Body of pancreas (tissue), 4 donors: ENCODE measurements around the gene GATA2.

Source experiments
- CTCF ChIP-seq, 7 experiments: fragments of 450-650 bp in 4 of 7; fragments of 200-600 bp in 3 of 7; sonication (generic) in 3 of 7; IDR thresholded peaks; one replicate each; pipeline ENCODE4 v1.5.1; 2016 to 2019; ENCODE audit warnings: antibody characterized with exemption in 7 of 7
- POLR2A ChIP-seq, 3 donors: fragments of 450-650 bp; IDR thresholded peaks; one replicate each; pipeline ENCODE4 v1.6.1; 2016; ENCODE audit warnings: antibody characterized with exemption in 3 of 3, mild to moderate bottlenecking in 2 of 3

DNA sequence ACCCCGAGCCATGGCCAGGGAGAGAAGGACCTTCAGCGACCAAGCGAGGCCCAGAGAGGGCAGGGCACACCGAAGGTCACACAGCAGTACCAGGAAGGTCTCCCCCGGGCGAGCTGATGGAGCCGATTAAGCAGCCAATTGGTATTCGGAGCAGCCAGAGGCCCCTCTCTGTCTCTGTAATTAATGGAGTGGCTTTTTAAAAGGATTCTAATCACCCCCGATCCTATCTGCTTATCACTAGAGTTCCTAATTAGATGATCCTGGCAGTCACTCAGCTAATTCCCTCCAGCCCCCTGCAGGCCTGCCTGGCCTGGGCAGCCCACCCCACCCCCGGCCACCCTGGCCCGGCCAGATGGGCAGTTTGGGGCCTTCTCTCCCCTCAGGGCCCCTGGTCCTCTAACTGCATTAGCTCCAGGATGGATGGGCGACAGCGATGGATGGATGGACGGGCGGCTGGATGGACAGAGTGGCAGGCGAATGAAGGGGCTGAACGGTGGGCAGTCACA, 24.7 kb downstream of the GATA2 start:
- TF ChIP-seq CTCF (IDR thresholded peaks at IDR 0.05) (no peak), POLR2A (IDR thresholded peaks at IDR 0.05) (no peak)
